Endothelial cell (in vitro differentiated cells): ENCODE data around the gene ODAD2. TPM values are rescaled to one million over a fixed set of nuclear protein-coding genes. Genes with fewer than 3 reads are reported as not detected.
"Not testable (repeated sequence)": the region's sequence is repeated elsewhere in the genome, so short reads cannot be mapped to it uniquely, and the experiment has no call there.

Source experiments
- DNase-seq: peaks from one replicate; pipeline ENCODE4 v3.0.0; 2021; ENCODE audit warnings: low spot score
- H3K27ac Mint-ChIP-seq: one replicate; pipeline ENCODE4 v1.8.0; 2021; ENCODE audit warnings: mixed read lengths, inconsistent platforms; ENCODE audit not compliant: unreplicated experiment
- H3K27me3 Mint-ChIP-seq: one replicate; pipeline ENCODE4 v1.8.0; 2021; ENCODE audit warnings: mild to moderate bottlenecking, moderate library complexity, mixed read lengths, inconsistent platforms; ENCODE audit not compliant: unreplicated experiment
- H3K36me3 Mint-ChIP-seq: one replicate; pipeline ENCODE4 v1.8.0; 2021; ENCODE audit warnings: mild to moderate bottlenecking, low read depth, mixed read lengths, inconsistent platforms; ENCODE audit not compliant: unreplicated experiment
- H3K4me1 Mint-ChIP-seq: one replicate; pipeline ENCODE4 v1.8.0; 2021; ENCODE audit warnings: mild to moderate bottlenecking, mixed read lengths, inconsistent platforms; ENCODE audit not compliant: unreplicated experiment
- H3K4me3 Mint-ChIP-seq: one replicate; pipeline ENCODE4 v1.8.0; 2021; ENCODE audit warnings: mild to moderate bottlenecking, mixed read lengths, inconsistent platforms; ENCODE audit not compliant: unreplicated experiment
- H3K9me3 Mint-ChIP-seq: one replicate; pipeline ENCODE4 v1.8.0; 2021; ENCODE audit warnings: mixed read lengths, inconsistent platforms; ENCODE audit not compliant: unreplicated experiment
- total RNA-seq: library from RNA; stranded (reverse); fragmentation: NEBNext Ultra II Directional; extraction: Animal tissue kit (Norgen Biotek cat#: 25700); gene quantifications from one replicate; pipeline ENCODE4 v1.2.1, GENCODE V29; 2021; ENCODE audit not compliant: unreplicated experiment
- TF ChIP-seq, protein P1 (sequence below): fragments of 200-600 bp; sonication (generic); IDR thresholded peaks from one replicate; pipeline ENCODE4 v1.5.0; 2021; ENCODE audit warnings: antibody characterized with exemption; ENCODE audit not compliant: unreplicated experiment

ODAD2 gene
- total RNA-seq, 1 donor from 2014 or later: 3.9 TPM

DNA sequence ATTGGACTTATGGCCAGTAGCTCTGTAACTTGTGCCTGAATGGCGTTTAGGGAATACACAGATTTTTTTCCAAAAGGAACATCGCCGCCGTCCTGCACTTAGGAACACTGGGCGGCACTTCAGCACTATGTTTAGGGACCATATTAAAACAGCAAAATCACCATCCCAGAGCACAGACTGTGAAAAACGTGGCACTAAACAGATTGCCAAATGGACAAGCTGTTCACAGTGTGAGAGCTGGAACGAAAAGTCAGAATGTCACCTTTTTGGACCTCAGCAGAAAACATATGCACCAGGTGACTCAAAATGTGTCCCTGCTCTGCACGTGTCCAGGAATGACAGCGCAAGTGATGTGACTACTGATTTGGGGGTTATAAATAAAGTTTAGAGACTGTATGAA lies 87.9 kb downstream of the ODAD2 start:
- TF ChIP-seq, protein P1, sequence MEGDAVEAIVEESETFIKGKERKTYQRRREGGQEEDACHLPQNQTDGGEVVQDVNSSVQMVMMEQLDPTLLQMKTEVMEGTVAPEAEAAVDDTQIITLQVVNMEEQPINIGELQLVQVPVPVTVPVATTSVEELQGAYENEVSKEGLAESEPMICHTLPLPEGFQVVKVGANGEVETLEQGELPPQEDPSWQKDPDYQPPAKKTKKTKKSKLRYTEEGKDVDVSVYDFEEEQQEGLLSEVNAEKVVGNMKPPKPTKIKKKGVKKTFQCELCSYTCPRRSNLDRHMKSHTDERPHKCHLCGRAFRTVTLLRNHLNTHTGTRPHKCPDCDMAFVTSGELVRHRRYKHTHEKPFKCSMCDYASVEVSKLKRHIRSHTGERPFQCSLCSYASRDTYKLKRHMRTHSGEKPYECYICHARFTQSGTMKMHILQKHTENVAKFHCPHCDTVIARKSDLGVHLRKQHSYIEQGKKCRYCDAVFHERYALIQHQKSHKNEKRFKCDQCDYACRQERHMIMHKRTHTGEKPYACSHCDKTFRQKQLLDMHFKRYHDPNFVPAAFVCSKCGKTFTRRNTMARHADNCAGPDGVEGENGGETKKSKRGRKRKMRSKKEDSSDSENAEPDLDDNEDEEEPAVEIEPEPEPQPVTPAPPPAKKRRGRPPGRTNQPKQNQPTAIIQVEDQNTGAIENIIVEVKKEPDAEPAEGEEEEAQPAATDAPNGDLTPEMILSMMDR: no peak
- DNase-seq: no peak
- H3K4me3 Mint-ChIP-seq: no peak overlapping the region
- no peak overlapping the region for H3K27ac Mint-ChIP-seq
- no peaks in the 10 kb centered on the region for H3K9me3 Mint-ChIP-seq
- no peaks in the 10 kb centered on the region for H3K27me3 Mint-ChIP-seq
- no peaks in the 10 kb centered on the region for H3K36me3 Mint-ChIP-seq
- no peaks in the 10 kb centered on the region for H3K4me1 Mint-ChIP-seq

DNA sequence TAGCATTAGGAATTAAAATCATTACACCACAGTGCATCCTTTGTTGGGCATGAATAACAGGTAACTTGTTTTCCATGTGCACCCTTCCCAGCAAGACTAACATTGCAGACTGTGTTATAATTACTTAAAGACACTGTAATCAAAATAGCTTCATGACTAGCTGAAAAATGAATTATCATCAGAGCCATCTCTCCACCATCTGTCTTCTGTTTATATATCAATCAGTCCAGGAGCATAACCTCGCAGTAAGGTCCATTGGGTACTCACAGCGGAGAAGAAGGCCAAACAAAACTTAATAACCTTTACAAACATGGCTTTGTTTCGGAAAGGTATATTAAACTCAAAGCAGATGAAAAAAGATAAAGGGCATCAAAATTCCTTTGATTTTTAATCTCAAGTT lies 90.6 kb downstream of the ODAD2 start:
- H3K27ac Mint-ChIP-seq: no peak overlapping the region
- peaks cover 1% of the 10 kb centered on the region for H3K27me3 Mint-ChIP-seq
- TF ChIP-seq, protein P1: no peak

DNA sequence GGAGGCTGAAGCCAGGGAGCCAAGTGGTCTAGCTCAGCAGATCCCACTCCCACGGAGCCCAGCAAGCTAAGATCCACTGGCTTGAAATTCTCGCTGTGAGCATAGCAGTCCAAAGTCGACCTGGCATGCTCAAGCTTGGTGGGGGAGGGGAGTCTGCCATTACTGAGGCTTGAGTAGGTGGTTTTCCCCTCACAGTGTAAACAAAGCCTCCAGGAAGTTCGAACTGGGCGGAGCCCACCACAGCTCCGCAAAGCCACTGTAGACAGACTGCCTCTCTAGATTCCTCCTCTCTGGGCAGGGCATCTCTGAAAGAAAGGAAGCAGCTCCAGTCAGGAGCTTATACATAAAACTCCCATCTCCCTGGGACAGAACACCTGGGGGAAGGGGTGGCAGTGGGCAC lies 99.4 kb downstream of the ODAD2 start:
- not testable (repeated sequence) for H3K27me3 Mint-ChIP-seq, H3K4me1 Mint-ChIP-seq, H3K9me3 Mint-ChIP-seq, DNase-seq, H3K36me3 Mint-ChIP-seq, H3K4me3 Mint-ChIP-seq, H3K27ac Mint-ChIP-seq

More for the DNA sequence above, 90.6 kb downstream of the ODAD2 start:
- no peak for DNase-seq
- H3K9me3 Mint-ChIP-seq: no peaks in the 10 kb centered on the region
- no peak overlapping the region for H3K4me3 Mint-ChIP-seq
- H3K36me3 Mint-ChIP-seq: no peaks in the 10 kb centered on the region
- H3K4me1 Mint-ChIP-seq: no peaks in the 10 kb centered on the region

DNA sequence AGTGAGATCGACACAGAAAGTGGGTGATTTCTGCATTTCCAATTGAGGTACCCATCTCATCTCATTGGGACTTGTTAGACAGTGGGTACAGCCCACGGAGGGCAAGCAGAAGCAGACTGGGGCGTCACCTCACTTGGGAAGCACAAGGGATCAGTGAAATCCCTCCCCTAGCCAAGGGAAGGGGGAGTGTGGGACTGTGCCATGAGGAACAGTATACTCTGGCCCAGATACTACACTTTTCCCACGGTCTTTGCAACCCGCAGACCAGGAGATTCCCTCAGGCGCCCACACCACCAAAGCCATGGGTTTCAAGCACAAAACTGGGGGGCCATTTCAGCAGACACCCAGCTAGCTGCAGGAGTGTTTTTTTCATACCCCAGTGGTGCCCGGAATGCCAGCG lies 99.8 kb downstream of the ODAD2 start:
- Mint-ChIP-seq H3K9me3 (no peaks in the 10 kb centered on the region), H3K4me3 (no peak overlapping the region), H3K27ac (no peak overlapping the region), H3K27me3 (peaks cover 4% of the 10 kb centered on the region), H3K4me1 (peaks cover 5% of the 10 kb centered on the region), H3K36me3 (no peaks in the 10 kb centered on the region)
- TF ChIP-seq, protein P1: no peak
- DNase-seq: no peak

DNA sequence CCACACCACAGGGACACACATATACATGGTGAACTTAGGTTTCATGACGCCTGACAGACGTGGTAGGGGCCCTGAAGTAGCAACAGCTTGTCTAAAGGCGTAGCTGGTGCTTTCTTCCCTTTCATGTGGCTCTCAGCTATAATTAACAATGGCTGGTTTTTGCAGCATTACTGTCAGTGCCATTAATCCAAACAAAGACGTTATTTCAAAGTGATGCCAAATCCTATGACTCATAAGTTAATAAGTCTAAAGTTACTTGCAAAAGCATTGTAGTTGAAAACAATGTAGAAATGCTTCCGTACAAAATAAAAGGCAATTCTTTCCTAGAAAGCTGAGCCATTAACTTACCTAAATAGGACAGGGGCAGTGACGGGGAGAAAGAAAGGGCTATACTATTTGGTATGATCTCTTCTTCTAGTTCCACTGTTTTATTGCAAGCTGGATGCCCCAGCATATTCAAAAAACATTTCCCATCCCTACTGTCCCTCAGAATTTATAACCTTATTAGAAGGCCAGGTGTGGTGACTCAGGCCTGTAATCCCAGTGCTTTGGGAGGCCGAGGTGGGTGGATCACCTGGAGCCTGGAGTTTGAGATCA lies 105.4 kb downstream of the ODAD2 start:
- no peak overlapping the region for H3K4me3 Mint-ChIP-seq
- no peak overlapping the region for H3K27ac Mint-ChIP-seq
- no peak for DNase-seq
- H3K4me1 Mint-ChIP-seq: no peaks in the 10 kb centered on the region
- TF ChIP-seq, protein P1: no peak
- H3K36me3 Mint-ChIP-seq: no peaks in the 10 kb centered on the region
- H3K9me3 Mint-ChIP-seq: no peaks in the 10 kb centered on the region
- peaks cover 4% of the 10 kb centered on the region for H3K27me3 Mint-ChIP-seq
